SJSA1 (cell line): ENCODE measurements around the gene SCLT1. TPM values are rescaled to one million over a fixed set of nuclear protein-coding genes. Genes with fewer than 3 reads are reported as not detected.
"Not testable (repeated sequence)": the region's sequence is repeated elsewhere in the genome, so short reads cannot be mapped to it uniquely, and the experiment has no call there.

Source experiments
- DNase-seq, 2 experiments: peaks; one replicate each; pipeline ENCODE4 v3.0.0-alpha.2; 2015 to 2020; ENCODE audit warnings: low spot score in 2 of 2, low read depth in 1 of 2
- H3K27ac ChIP-seq: fragments of 250-450 bp; sonication (Bioruptor Pico); 2 replicates; pipeline ENCODE4 v1.5.1; 2020; ENCODE audit warnings: mild to moderate bottlenecking, moderate library complexity
- H3K27me3 ChIP-seq: fragments of 250-450 bp; sonication (Bioruptor Pico); replicated peaks from 2 replicates; pipeline ENCODE4 v1.5.1; 2020; ENCODE audit warnings: mild to moderate bottlenecking, moderate library complexity
- H3K36me3 ChIP-seq: fragments of 250-450 bp; sonication (Bioruptor Pico); 2 replicates; pipeline ENCODE4 v1.5.1; 2020; ENCODE audit warnings: mild to moderate bottlenecking
- H3K4me1 ChIP-seq: fragments of 250-450 bp; sonication (Bioruptor Pico); replicated peaks from 2 replicates; pipeline ENCODE4 v1.6.1; 2021; ENCODE audit warnings: mild to moderate bottlenecking
- H3K4me3 ChIP-seq: fragments of 250-450 bp; sonication (Bioruptor Pico); 2 replicates; pipeline ENCODE4 v1.5.1; 2020; ENCODE audit warnings: mild to moderate bottlenecking
- H3K9me3 ChIP-seq: fragments of 250-450 bp; sonication (Bioruptor Pico); replicated peaks from 2 replicates; pipeline ENCODE4 v1.5.1; 2020; ENCODE audit warnings: mild to moderate bottlenecking
- total RNA-seq: library from RNA; depleted of rRNA; stranded (reverse); fragments of >200 nt; shearing (Covaris generic); gene quantifications from 2 replicates; pipeline ENCODE4 v1.2.3, GENCODE V29; 2014

Gene SCLT1
- total RNA-seq, 1 experiment from 2014 or later: 33.7 TPM

GRCh38 chr4:129098531-129099001 lies 5.2 kb upstream of the SCLT1 start:
- no peak for DNase-seq
- Histone ChIP-seq H3K36me3 (peaks cover 2% of the 10 kb centered on the region; the same call in 1 of the 2 replicates), H3K4me1 (no peaks in the 10 kb centered on the region), H3K9me3 (no peaks in the 10 kb centered on the region), H3K27ac (no peak overlapping the region), H3K27me3 (no peaks in the 10 kb centered on the region), H3K4me3 (no peak overlapping the region)

GRCh38 chr4:129095811-129096454 lies 2.6 kb upstream of the SCLT1 start, which contains the start of gene C4orf33:
TSS of gene C4orf33 (plus strand) at chr4:129096152. CDS start at chr4:129102611, 6,459 bp downstream.
- peaks cover 3% of the 10 kb centered on the region; the same call in 1 of the 2 replicates for H3K36me3 ChIP-seq
- peak; percentile 57 to 77 for DNase-seq

GRCh38 chr4:129094347-129094746 lies 1.0 kb upstream of the SCLT1 start:
- H3K9me3 ChIP-seq: no peaks in the 10 kb centered on the region
- peaks cover 13% of the 10 kb centered on the region for H3K36me3 ChIP-seq
- DNase-seq: no peak
- no peaks in the 10 kb centered on the region for H3K27me3 ChIP-seq
- peak overlapping the region; percentile 69 for H3K4me3 ChIP-seq
- H3K4me1 ChIP-seq: peaks cover 12% of the 10 kb centered on the region; the same call in 1 of the 2 replicates
- no peak overlapping the region for H3K27ac ChIP-seq

More at GRCh38 chr4:129095811-129096454, 2.6 kb upstream of the SCLT1 start, which contains the start of gene C4orf33:
- Histone ChIP-seq H3K27ac (peak within 1 kb of the TSS; percentile 71), H3K4me1 (peaks cover 9% of the 10 kb centered on the region; the same call in 1 of the 2 replicates), H3K27me3 (no peaks in the 10 kb centered on the region), H3K9me3 (no peaks in the 10 kb centered on the region), H3K4me3 (peak within 1 kb of the TSS; percentile 46)

GRCh38 chr4:129092631-129093190 lies 628 bp downstream of the SCLT1 start:
- DNase-seq: no peak
- Histone ChIP-seq H3K36me3 (peaks cover 14% of the 10 kb centered on the region), H3K27ac (peak overlapping the region; percentile 94), H3K27me3 (no peaks in the 10 kb centered on the region), H3K9me3 (no peaks in the 10 kb centered on the region), H3K4me1 (peaks cover 12% of the 10 kb centered on the region; the same call in 1 of the 2 replicates), H3K4me3 (peak overlapping the region; percentile 69)

GRCh38 chr4:129087516-129087915 lies 5.8 kb downstream of the SCLT1 start:
- H3K36me3 ChIP-seq: peaks cover 18% of the 10 kb centered on the region
- H3K27me3 ChIP-seq: no peaks in the 10 kb centered on the region
- H3K4me1 ChIP-seq: peaks cover 12% of the 10 kb centered on the region; the same call in 1 of the 2 replicates
- H3K27ac ChIP-seq: no peak overlapping the region
- no peak for DNase-seq
- no peak overlapping the region for H3K4me3 ChIP-seq
- peaks cover 6% of the 10 kb centered on the region; the same call in 1 of the 2 replicates for H3K9me3 ChIP-seq

GRCh38 chr4:129085472-129085871 lies 7.9 kb downstream of the SCLT1 start:
- Histone ChIP-seq H3K4me1 (no peaks in the 10 kb centered on the region), H3K4me3 (no peak overlapping the region), H3K9me3 (peaks cover 6% of the 10 kb centered on the region; the same call in 1 of the 2 replicates), H3K27me3 (no peaks in the 10 kb centered on the region), H3K36me3 (peaks cover 29% of the 10 kb centered on the region), H3K27ac (no peak overlapping the region)
- DNase-seq: no peak

- peaks cover 6% of the 10 kb centered on the region; the same call in 1 of the 2 replicates for H3K9me3 ChIP-seq
- H3K4me3 ChIP-seq: no peak overlapping the region
- H3K36me3 ChIP-seq: peaks cover 48% of the 10 kb centered on the region
- DNase-seq: no peak
- H3K27me3 ChIP-seq: no peaks in the 10 kb centered on the region
- no peak overlapping the region for H3K27ac ChIP-seq
- no peaks in the 10 kb centered on the region for H3K4me1 ChIP-seq
These were observed 11.0 kb downstream of the SCLT1 start for GRCh38 chr4:129082302-129082701.

GRCh38 chr4:129080129-129080528 lies 13.2 kb downstream of the SCLT1 start:
- H3K36me3 ChIP-seq: peaks cover 50% of the 10 kb centered on the region
- no peak overlapping the region for H3K27ac ChIP-seq
- no peak overlapping the region for H3K4me3 ChIP-seq
- no peak for DNase-seq
- no peaks in the 10 kb centered on the region for H3K4me1 ChIP-seq
- H3K27me3 ChIP-seq: no peaks in the 10 kb centered on the region
- 0 out of 2 replicates have a peak, but pooled peaks cover under 1% of the 10 kb centered on the region for H3K9me3 ChIP-seq

- Histone ChIP-seq H3K4me1 (no peaks in the 10 kb centered on the region), H3K4me3 (no peak overlapping the region), H3K9me3 (no peaks in the 10 kb centered on the region), H3K27ac (no peak overlapping the region), H3K27me3 (no peaks in the 10 kb centered on the region), H3K36me3 (peaks cover 64% of the 10 kb centered on the region)
- DNase-seq: no peak
These were observed 16.0 kb downstream of the SCLT1 start for GRCh38 chr4:129077326-129077725.

GRCh38 chr4:129069537-129069936 lies 23.8 kb downstream of the SCLT1 start:
- not testable (repeated sequence) for H3K9me3 ChIP-seq, H3K27me3 ChIP-seq, DNase-seq, H3K4me1 ChIP-seq, H3K4me3 ChIP-seq, H3K27ac ChIP-seq
- peaks cover 27% of the 10 kb centered on the region for H3K36me3 ChIP-seq

- no peaks in the 10 kb centered on the region for H3K27me3 ChIP-seq
- H3K4me1 ChIP-seq: no peaks in the 10 kb centered on the region
- H3K9me3 ChIP-seq: peaks cover 13% of the 10 kb centered on the region
- DNase-seq: no peak
- no peak overlapping the region for H3K27ac ChIP-seq
- H3K4me3 ChIP-seq: no peak overlapping the region
- H3K36me3 ChIP-seq: peaks cover 39% of the 10 kb centered on the region
These were observed 28.6 kb downstream of the SCLT1 start for GRCh38 chr4:129064717-129065116.

- DNase-seq: no peak
- Histone ChIP-seq H3K4me1 (no peaks in the 10 kb centered on the region), H3K27ac (no peak overlapping the region), H3K27me3 (no peaks in the 10 kb centered on the region), H3K4me3 (no peak overlapping the region), H3K36me3 (peaks cover 42% of the 10 kb centered on the region), H3K9me3 (peaks cover 21% of the 10 kb centered on the region)
These were observed 29.7 kb downstream of the SCLT1 start for GRCh38 chr4:129063640-129064039.

GRCh38 chr4:129062580-129062979 lies 30.8 kb downstream of the SCLT1 start:
- Histone ChIP-seq H3K27me3 (no peaks in the 10 kb centered on the region), H3K4me1 (no peaks in the 10 kb centered on the region)

GRCh38 chr4:129059028-129059427 lies 34.3 kb downstream of the SCLT1 start:
- Histone ChIP-seq H3K4me1 (no peaks in the 10 kb centered on the region), H3K4me3 (no peak overlapping the region), H3K27ac (no peak overlapping the region), H3K27me3 (no peaks in the 10 kb centered on the region), H3K9me3 (peaks cover 39% of the 10 kb centered on the region), H3K36me3 (peaks cover 58% of the 10 kb centered on the region)
- no peak for DNase-seq

More at GRCh38 chr4:129062580-129062979, 30.8 kb downstream of the SCLT1 start:
- H3K27ac ChIP-seq: no peak overlapping the region
- no peak for DNase-seq
- H3K4me3 ChIP-seq: no peak overlapping the region
- peaks cover 23% of the 10 kb centered on the region for H3K9me3 ChIP-seq
- H3K36me3 ChIP-seq: peaks cover 42% of the 10 kb centered on the region
